Measurements from ENCODE around the gene PCDH8.

Gene PCDH8

GRCh38 chr13:52798770-52799430 is 49.5 kb downstream of the PCDH8 start:
- no peaks in the 10 kb centered on the region for H3K4me1 ChIP-seq (ENCODE audit: insufficient read depth, low read length, poor library complexity, severe bottlenecking)
- no peak overlapping the region for H3K4me2 ChIP-seq (ENCODE audit: low read depth, low read length, poor library complexity, severe bottlenecking)
- H4K20me1 ChIP-seq (ENCODE audit: insufficient read depth, low read length, poor library complexity, severe bottlenecking) = no peaks in the 10 kb centered on the region
- no peak overlapping the region for H3K9ac ChIP-seq (ENCODE audit: low read depth, low read length, poor library complexity, severe bottlenecking)
- no peaks in the 10 kb centered on the region for H3K36me3 ChIP-seq (ENCODE audit: insufficient read depth, low read length)
- no peaks in the 10 kb centered on the region for H3K79me2 ChIP-seq (ENCODE audit: insufficient read depth, low read length)
- no peak overlapping the region for H3K4me3 ChIP-seq (ENCODE audit: low read length, poor library complexity, severe bottlenecking)
- no peaks in the 10 kb centered on the region for H3K27me3 ChIP-seq (ENCODE audit: insufficient read depth, low read length, poor library complexity, severe bottlenecking)
- H3K9me2 ChIP-seq (replicated peaks; ENCODE audit: low read depth, low read length) = no peaks in the 10 kb centered on the region
- no peaks in the 10 kb centered on the region for H3F3A ChIP-seq (ENCODE audit: low read depth)
- no peaks in the 10 kb centered on the region for H3K9me3 ChIP-seq (ENCODE audit: insufficient read depth, low read depth, low read length)
- no peak for TF ChIP-seq CTCF (conservative IDR thresholded peaks at IDR 0.05; ENCODE audit: low read length)
- TF ChIP-seq EZH2phosphoT487 (IDR thresholded peaks at IDR 0.05; ENCODE audit: borderline replicate concordance) = no peak
- no peak overlapping the region for H2AFZ ChIP-seq (ENCODE audit: low read length)

GRCh38 chr13:52797176-52797575 is 51.3 kb downstream of the PCDH8 start:
- H3F3A ChIP-seq (ENCODE audit: low read depth) = no peaks in the 10 kb centered on the region
- H3K4me1 ChIP-seq (ENCODE audit: insufficient read depth, low read length, poor library complexity, severe bottlenecking) = no peaks in the 10 kb centered on the region
- no peaks in the 10 kb centered on the region for H3K9me2 ChIP-seq (replicated peaks; ENCODE audit: low read depth, low read length)
- no peak overlapping the region for H3K4me3 ChIP-seq (ENCODE audit: low read length, poor library complexity, severe bottlenecking)
- H3K9me3 ChIP-seq (ENCODE audit: insufficient read depth, low read depth, low read length) = no peaks in the 10 kb centered on the region
- no peak overlapping the region for H2AFZ ChIP-seq (ENCODE audit: low read length)
- H4K20me1 ChIP-seq (ENCODE audit: insufficient read depth, low read length, poor library complexity, severe bottlenecking) = no peaks in the 10 kb centered on the region
- H3K79me2 ChIP-seq (ENCODE audit: insufficient read depth, low read length) = no peaks in the 10 kb centered on the region
- H3K27me3 ChIP-seq (ENCODE audit: insufficient read depth, low read length, poor library complexity, severe bottlenecking) = no peaks in the 10 kb centered on the region
- no peak overlapping the region for H3K9ac ChIP-seq (ENCODE audit: low read depth, low read length, poor library complexity, severe bottlenecking)
- no peaks in the 10 kb centered on the region for H3K36me3 ChIP-seq (ENCODE audit: insufficient read depth, low read length)
- TF ChIP-seq EZH2phosphoT487 (IDR thresholded peaks at IDR 0.05; ENCODE audit: borderline replicate concordance) (no peak), CTCF (conservative IDR thresholded peaks at IDR 0.05; ENCODE audit: low read length) (no peak)
- H3K4me2 ChIP-seq (ENCODE audit: low read depth, low read length, poor library complexity, severe bottlenecking) = no peak overlapping the region

GRCh38 chr13:52794589-52794988 is 53.9 kb downstream of the PCDH8 start:
- no peaks in the 10 kb centered on the region for H3F3A ChIP-seq (ENCODE audit: low read depth)
- no peaks in the 10 kb centered on the region for H3K9me3 ChIP-seq (ENCODE audit: insufficient read depth, low read depth, low read length)
- H3K79me2 ChIP-seq (ENCODE audit: insufficient read depth, low read length) = no peaks in the 10 kb centered on the region
- H4K20me1 ChIP-seq (ENCODE audit: insufficient read depth, low read length, poor library complexity, severe bottlenecking) = no peaks in the 10 kb centered on the region
- H3K4me3 ChIP-seq (ENCODE audit: low read length, poor library complexity, severe bottlenecking) = no peak overlapping the region
- H3K9me2 ChIP-seq (replicated peaks; ENCODE audit: low read depth, low read length) = no peaks in the 10 kb centered on the region
- no peaks in the 10 kb centered on the region for H3K4me1 ChIP-seq (ENCODE audit: insufficient read depth, low read length, poor library complexity, severe bottlenecking)
- TF ChIP-seq CTCF (conservative IDR thresholded peaks at IDR 0.05; ENCODE audit: low read length) = no peak
- TF ChIP-seq EZH2phosphoT487 (IDR thresholded peaks at IDR 0.05; ENCODE audit: borderline replicate concordance) = no peak
- H3K9ac ChIP-seq (ENCODE audit: low read depth, low read length, poor library complexity, severe bottlenecking) = no peak overlapping the region
- H2AFZ ChIP-seq (ENCODE audit: low read length) = no peak overlapping the region
- H3K4me2 ChIP-seq (ENCODE audit: low read depth, low read length, poor library complexity, severe bottlenecking) = no peak overlapping the region
- H3K36me3 ChIP-seq (ENCODE audit: insufficient read depth, low read length) = no peaks in the 10 kb centered on the region
- no peaks in the 10 kb centered on the region for H3K27me3 ChIP-seq (ENCODE audit: insufficient read depth, low read length, poor library complexity, severe bottlenecking)

All from Loucy (cell line).